K562 (cell line): ENCODE measurements around the gene TSEN54. TPM values are rescaled to one million over a fixed set of nuclear protein-coding genes. Genes with fewer than 3 reads are reported as not detected.

Experiments
- ATAC-seq: fragments of 200-7000 bp; cut with Tn5 transposase; 3 replicates; pipeline ENCODE4 v1.9.1; 2020; ENCODE audit warnings: moderate library complexity
- BruUV-seq: library from RNA; stranded (reverse); fragments of 400-500 nt; replicated peaks from 2 replicates; lab custom pipeline; 2021; lab: Mats Ljungman, UMichigan
- CTCF ChIA-PET: fragments of 300-600 bp; formaldehyde crosslinking; extraction: SDS; loops from one replicate; lab custom pipeline; 2021; ENCODE audit warnings: low intra/inter-chr PET ratio; lab: Yijun Ruan, JAX
- POLR2A ChIA-PET: fragments of 300-600, 350-650 bp; sonication (Branson Sonifier 250); formaldehyde crosslinking; extraction: SDS; loops from one replicate; lab custom pipeline; 2021; ENCODE audit warnings: antibody characterized with exemption, inconsistent platforms; lab: Yijun Ruan, JAX
- DNase-seq, 4 experiments: peaks; one replicate each; pipeline versions ENCODE4 v3.0.0 to v3.0.0-alpha.2; 2011 to 2018; ENCODE audit warnings: low spot score in 3 of 4, mixed read lengths in 3 of 4; ENCODE audit errors: extremely low read depth in 1 of 4
- FAIRE-seq: peaks from 2 replicates; lab custom pipeline; 2011; peaks lifted over from hg19 to GRCh38; lab: Jason Lieb, UNC
- H2AFZ ChIP-seq: 2 replicates; pipeline ENCODE4 v1.6.0; 2011; ENCODE audit warnings: low read depth, low read length, control low read depth, inconsistent platforms
- H3K27ac ChIP-seq: fragments of 200-600 bp; 3 replicates; pipeline ENCODE4 v1.8.0; 2011; ENCODE audit warnings: low read depth, mild to moderate bottlenecking, control low read depth, inconsistent platforms, low read length, moderate library complexity, mixed read lengths; ENCODE audit errors: extremely low read depth
- H3K27me3 ChIP-seq, 2 experiments: fragments of 300-600 bp in 1 of 2; 2 replicates in 1 of 2; 3 replicates in 1 of 2; pipeline versions ENCODE4 v1.6.0 to v1.8.0; 2011; ENCODE audit warnings: inconsistent platforms in 2 of 2, low read length in 2 of 2, mild to moderate bottlenecking in 1 of 2, mixed read lengths in 1 of 2, moderate library complexity in 1 of 2; ENCODE audit not compliant: control insufficient read depth in 2 of 2, insufficient read depth in 2 of 2
- H3K36me3 ChIP-seq: fragments of 300-600 bp; 3 replicates; pipeline ENCODE4 v1.8.0; 2011; ENCODE audit warnings: mild to moderate bottlenecking, low read length, inconsistent platforms; ENCODE audit not compliant: control insufficient read depth, insufficient read depth
- H3K4me1 ChIP-seq, 2 experiments: fragments of 200-600 bp in 1 of 2; replicated peaks in 1 of 2; 2 replicates in 1 of 2; 3 replicates in 1 of 2; pipeline versions ENCODE4 v1.5.1 to v1.8.0; 2011; ENCODE audit warnings: inconsistent platforms in 2 of 2, low read length in 2 of 2, mild to moderate bottlenecking in 1 of 2, mixed read lengths in 1 of 2, moderate library complexity in 1 of 2; ENCODE audit not compliant: control insufficient read depth in 2 of 2, insufficient read depth in 2 of 2
- H3K4me2 ChIP-seq: 2 replicates; pipeline ENCODE4 v1.6.1; 2011; ENCODE audit warnings: low read length, control low read depth, inconsistent platforms, mixed read lengths; ENCODE audit not compliant: insufficient read depth
- H3K4me3 ChIP-seq: fragments of 200-600 bp; sonication (generic), shearing (Covaris generic); 2 replicates; pipeline ENCODE4 v1.5.1; 2016; ENCODE audit warnings: control low read depth, inconsistent platforms
- H3K79me2 ChIP-seq: fragments of 200-600 bp; 3 replicates; pipeline ENCODE4 v1.8.0; 2011; ENCODE audit warnings: low read length, inconsistent platforms; ENCODE audit not compliant: control insufficient read depth, insufficient read depth
- H3K9ac ChIP-seq, 2 experiments: 2 replicates each; pipeline versions ENCODE4 v1.6.0 to v1.6.1; 2011; ENCODE audit warnings: low read depth in 2 of 2, low read length in 2 of 2, control low read depth in 1 of 2, inconsistent platforms in 1 of 2, mild to moderate bottlenecking in 1 of 2, mixed read lengths in 1 of 2; ENCODE audit not compliant: insufficient read depth in 1 of 2
- H3K9me1 ChIP-seq: one replicate; pipeline ENCODE4 v1.6.0; 2011; ENCODE audit warnings: inconsistent platforms, mild to moderate bottlenecking, low read length, moderate library complexity; ENCODE audit not compliant: control insufficient read depth, insufficient read depth
- H3K9me3 ChIP-seq: replicated peaks from 2 replicates; pipeline ENCODE4 v1.5.1; 2011; ENCODE audit warnings: low read depth, low read length, inconsistent platforms; ENCODE audit not compliant: control insufficient read depth, insufficient read depth
- H4K20me1 ChIP-seq: replicated peaks from 2 replicates; pipeline ENCODE4 v1.6.1; 2011; ENCODE audit warnings: low read length, inconsistent platforms, mixed read lengths; ENCODE audit not compliant: control insufficient read depth, insufficient read depth
- C11orf30 ChIP-seq: fragments of 450-650 bp; IDR thresholded peaks from 2 replicates; pipeline ENCODE4 v1.6.1; 2016; ENCODE audit warnings: low read depth, mild to moderate bottlenecking
- FOSL1 ChIP-seq: fragments of 200-800 bp; sonication (Bioruptor generic); conservative IDR thresholded peaks from 2 replicates; pipeline ENCODE4 v1.6.1; 2016; ENCODE audit warnings: missing genetic modification characterization, missing compliant biosample characterization
- NEUROD1 ChIP-seq: fragments of 150-350 bp; IDR thresholded peaks from 2 replicates; pipeline ENCODE4 v1.6.1; 2014; ENCODE audit warnings: borderline replicate concordance, low read length, low read depth; ENCODE audit not compliant: partially characterized antibody
- PCBP1 ChIP-seq: fragments of 200-400 bp; formaldehyde crosslinking; IDR thresholded peaks from 2 replicates; pipeline ENCODE4 v1.6.1; 2018; ENCODE audit warnings: mild to moderate bottlenecking, low read depth, low read length; ENCODE audit not compliant: poor library complexity, severe bottlenecking
- PHB2 ChIP-seq: fragments of 450-650 bp; IDR thresholded peaks from 2 replicates; pipeline ENCODE4 v1.6.1; 2017; ENCODE audit warnings: low read depth
- POLR2AphosphoS5 ChIP-seq: IDR thresholded peaks from 2 replicates; pipeline ENCODE4 v1.6.1; 2011; ENCODE audit warnings: mild to moderate bottlenecking, low read depth, low read length, moderate library complexity; ENCODE audit not compliant: control insufficient read depth, insufficient read depth
- ZBTB33 ChIP-seq: sonication (generic); formaldehyde crosslinking; IDR thresholded peaks from 2 replicates; pipeline ENCODE4 v1.8.1; 2023; ENCODE audit warnings: mild to moderate bottlenecking, missing genetic modification reagents
- WGBS: fragments of 100-300 bp; shearing (Covaris generic); methylation state at CpG from one replicate; pipeline ENCODE4 v1.1.6; 2016; ENCODE audit warnings: low coverage, mixed read lengths; ENCODE audit not compliant: insufficient coverage; ENCODE audit errors: missing lambda C conversion rate; 5-methylcytosine and 5-hydroxymethylcytosine counted together
- in situ Hi-C: fragments of 300-500 bp; cut with MboI; formaldehyde crosslinking; loops from 4 replicates; pipeline ENCODE4 v1.15.0; 2018; ENCODE audit warnings: inconsistent platforms, mixed read lengths
- intact Hi-C: fragments of 100-400 bp; cut with micrococcal nuclease; formaldehyde crosslinking; loops from 2 replicates; pipeline ENCODE4 v1.14.2; 2022
- polyA plus RNA-seq, 8 experiments: library from polyadenylated mRNA; depleted of rRNA in 4 of 8; stranded (reverse) in 5 of 8; unstranded in 3 of 8; fragments of >200 nt; fragmentation: Nextera tagmentation in 2 of 8; fragmentation: Illumina TruSeq in 1 of 8; extraction: Ambion mirVana in 2 of 8; extraction: Trizol in 1 of 8; gene quantifications; 2 replicates each; pipeline versions ENCODE4 v1.2.1 to v1.2.3, GENCODE V29; 2011 to 2014; ENCODE audit warnings: inconsistent platforms in 1 of 8, missing spikeins in 1 of 8
- total RNA-seq, 7 experiments: library from RNA; depleted of rRNA in 6 of 7; stranded (reverse); fragments of >200 nt in 6 of 7; fragmentation: Illumina TruSeq in 2 of 7; extraction: Trizol in 2 of 7; gene quantifications; 2 replicates each; pipeline versions ENCODE4 v1.2.1 to v1.2.3, GENCODE V29; 2011 to 2021; ENCODE audit warnings: low replicate concordance in 1 of 7

Gene TSEN54
- total and polyA plus RNA-seq, 9 of the 15 experiments (the other 6 are each of a cell fraction or from before 2014, with no cell fraction given), result 5.9 to 64.3 (median 48.9) TPM

- Histone ChIP-seq H3K79me2 (peaks cover 13% of the 10 kb centered on the region), H3K9ac (peak overlapping the region in 1 of 2 experiments; percentile 65; a peak in 2 of 4 replicates), H3K27me3 (no peaks in the 10 kb centered on the region), H3K9me1 (peaks cover 5% of the 10 kb centered on the region), H3K4me3 (no peak overlapping the region), H3K9me3 (no peaks in the 10 kb centered on the region), H2AFZ (no peak overlapping the region), H4K20me1 (peaks cover 8% of the 10 kb centered on the region; the same call in 1 of the 2 replicates), H3K4me2 (no peak overlapping the region), H3K27ac (no peak overlapping the region), H3K36me3 (peaks cover 61% of the 10 kb centered on the region), H3K4me1 (peaks cover 24 to 42% of the 10 kb centered on the region in 2 experiments)
- no TSS peak for BruUV-seq
- ChIA-PET POLR2A (no interaction called here), CTCF (no interaction called here)
- no peak for FAIRE-seq
- in situ Hi-C loops (no loop called here), intact Hi-C loops (loop anchor here (10.0 kb wide), 1 partner anchor 236 kb away; the partner anchor contains the start of gene SLC25A19)
- 89% methylated on average over 8 of the region's 8 CpGs for WGBS
- TF ChIP-seq C11orf30, result no peak
- no peak for TF ChIP-seq NEUROD1
- no peak for TF ChIP-seq PHB2
- no peak for ATAC-seq
- no peak for DNase-seq
Observed at GRCh38 chr17:75521290-75521689, 5.0 kb downstream of the TSEN54 start.

GRCh38 chr17:75521951-75522727 lies 5.8 kb downstream of the TSEN54 start:
- H3K4me2 ChIP-seq, result no peak overlapping the region
- H3K4me3 ChIP-seq, result no peak overlapping the region
- intact Hi-C loops, result loop anchor here (10.0 kb wide), 1 partner anchor 237 kb away; the partner anchor contains the start of gene SLC25A19
- TF ChIP-seq ZBTB33 (CRISPR knock-in tag) (peak; percentile 82), FOSL1 (peak; percentile 58; the same call in 1 of the 2 replicates), PCBP1 (peak; percentile 47), POLR2AphosphoS5 (no peak)
- ATAC-seq (no peak), DNase-seq (no peak), FAIRE-seq (no peak)
- H3K27me3 ChIP-seq, result no peaks in the 10 kb centered on the region
- H3K79me2 ChIP-seq, result peaks cover 13% of the 10 kb centered on the region
- H3K9me3 ChIP-seq, result no peaks in the 10 kb centered on the region
- peaks cover 61% of the 10 kb centered on the region for H3K36me3 ChIP-seq
- 90% methylated on average over 25 of the region's 33 CpGs for WGBS
- H4K20me1 ChIP-seq, result peaks cover 5% of the 10 kb centered on the region; the same call in 1 of the 2 replicates
- in situ Hi-C loops, result no loop called here
- H3K4me1 ChIP-seq, result peaks cover 26 to 41% of the 10 kb centered on the region in 2 experiments
- ChIA-PET CTCF (no interaction called here), POLR2A (no interaction called here)
- BruUV-seq, result no TSS peak
- H3K27ac ChIP-seq, result no peak overlapping the region
- no peak overlapping the region for H2AFZ ChIP-seq
- peaks cover 5% of the 10 kb centered on the region for H3K9me1 ChIP-seq
- H3K9ac ChIP-seq, result peak overlapping the region in 1 of 2 experiments; percentile 56; a peak in 1 of 4 replicates
